A549 (cell line): ENCODE data around the gene CARD19. TPM values are rescaled to one million over a fixed set of nuclear protein-coding genes. Genes with fewer than 3 reads are reported as not detected.
"Not testable (repeated sequence)": the region's sequence is repeated elsewhere in the genome, so short reads cannot be mapped to it uniquely, and the experiment has no call there.

Experiments
- ATAC-seq, 2 experiments: fragments of 200-7000 bp in 1 of 2; fragments of >200 bp in 1 of 2; cut with Nextera tagmentation in 1 of 2; cut with Tn5 transposase in 1 of 2; 3 replicates each; pipeline versions ENCODE4 v1.8.0 to v1.9.1; 2018 to 2020; ENCODE audit warnings: mild to moderate bottlenecking in 1 of 2, moderate library complexity in 1 of 2
- CTCF ChIA-PET: fragments of 300-600 bp; sonication (Branson Sonifier 250); formaldehyde crosslinking; extraction: SDS; loops from one replicate; lab custom pipeline; 2021; ENCODE audit warnings: antibody characterized with exemption, inconsistent platforms; lab: Yijun Ruan, JAX
- POLR2A ChIA-PET: fragments of 350-600 bp; formaldehyde crosslinking; extraction: SDS; loops from one replicate; lab custom pipeline; 2021; ENCODE audit warnings: antibody characterized with exemption, inconsistent platforms; lab: Yijun Ruan, JAX
- DNase-seq, 2 experiments: peaks; one replicate each; pipeline versions ENCODE4 v3.0.0 to v3.0.0-alpha.2; 2011 to 2016; ENCODE audit warnings: low read depth in 1 of 2, low spot score in 1 of 2
- FAIRE-seq: peaks from 2 replicates; lab custom pipeline; 2011; peaks lifted over from hg19 to GRCh38; lab: Jason Lieb, UNC
- H3K27ac ChIP-seq, 2 experiments: fragments of >200 bp; sonication (Bioruptor Twin); formaldehyde crosslinking; 3 replicates each; pipeline ENCODE4 v1.5.1; 2016 to 2017
- H3K4me1 ChIP-seq: fragments of >200 bp; sonication (Bioruptor Twin); formaldehyde crosslinking; 3 replicates; pipeline ENCODE4 v1.6.1; 2016
- H3K4me2 ChIP-seq: fragments of >200 bp; sonication (Bioruptor Twin); formaldehyde crosslinking; 3 replicates; pipeline ENCODE4 v1.6.1; 2016
- H3K4me3 ChIP-seq: fragments of >200 bp; sonication (Bioruptor Twin); formaldehyde crosslinking; 3 replicates; pipeline ENCODE4 v1.5.1; 2016
- H3K9me3 ChIP-seq: fragments of >200 bp; sonication (Bioruptor Twin); formaldehyde crosslinking; 3 replicates; pipeline ENCODE4 v1.6.1; 2016
- CEBPB ChIP-seq, 2 experiments: fragments of >200 bp in 1 of 2; sonication (Bioruptor Twin) in 1 of 2; formaldehyde crosslinking in 1 of 2; IDR thresholded peaks; 2 replicates each; pipeline ENCODE4 v1.6.1; 2012 to 2016
- CHD2 ChIP-seq: fragments of 150-350 bp; IDR thresholded peaks from 2 replicates; pipeline ENCODE4 v1.6.1; 2014; ENCODE audit warnings: low read length; ENCODE audit not compliant: partially characterized antibody
- CHD4 ChIP-seq: fragments of 200-600 bp; sonication (generic); IDR thresholded peaks from 2 replicates; pipeline ENCODE4 v1.6.1; 2016; ENCODE audit warnings: antibody characterized with exemption, mild to moderate bottlenecking, borderline replicate concordance
- E2F6 ChIP-seq: IDR thresholded peaks from 2 replicates; pipeline ENCODE4 v1.6.1; 2012; ENCODE audit warnings: low read depth, borderline replicate concordance
- EHF ChIP-seq: fragments of 250-450 bp; sonication (Bioruptor Pico); IDR thresholded peaks from 2 replicates; pipeline ENCODE4 v1.5.0; 2020; ENCODE audit warnings: mild to moderate bottlenecking
- FOSL2 ChIP-seq, 2 experiments: fragments of 450-650 bp in 1 of 2; fragments of >200 bp in 1 of 2; sonication (Bioruptor Twin) in 1 of 2; formaldehyde crosslinking; IDR thresholded peaks; 2 replicates each; pipeline versions ENCODE4 v1.5.0 to v1.6.1; 2016 to 2020; ENCODE audit warnings: mild to moderate bottlenecking in 1 of 2, moderate library complexity in 1 of 2
- GATA3 ChIP-seq: IDR thresholded peaks from 2 replicates; pipeline ENCODE4 v1.6.1; 2012; ENCODE audit warnings: borderline replicate concordance
- HES2 ChIP-seq: fragments of >200 bp; sonication (Bioruptor Twin); formaldehyde crosslinking; IDR thresholded peaks from 2 replicates; pipeline ENCODE4 v1.6.1; 2016
- HOXB13 ChIP-seq: fragments of 250-450 bp; sonication (Bioruptor Pico); IDR thresholded peaks from 2 replicates; pipeline ENCODE4 v1.5.0; 2020; ENCODE audit warnings: low read depth, mild to moderate bottlenecking, moderate library complexity
- JUN ChIP-seq, 2 experiments: fragments of >200 bp; sonication (Bioruptor Twin); formaldehyde crosslinking; IDR thresholded peaks; 2 replicates in 1 of 2; 3 replicates in 1 of 2; pipeline ENCODE4 v1.6.1; 2016 to 2017
- MAFK ChIP-seq: fragments of 450-650 bp; IDR thresholded peaks from 2 replicates; pipeline ENCODE4 v1.6.1; 2014; ENCODE audit not compliant: partially characterized antibody
- MYC ChIP-seq: IDR thresholded peaks from 2 replicates; pipeline ENCODE4 v1.6.1; 2012; ENCODE audit warnings: mild to moderate bottlenecking, inconsistent platforms, low read length, improper control_type of control experiment, borderline replicate concordance
- NFE2L2 ChIP-seq: fragments of 150-350 bp; conservative IDR thresholded peaks from 2 replicates; pipeline ENCODE4 v1.6.1; 2014; ENCODE audit warnings: low read length
- NPAS2 ChIP-seq: fragments of 250-450 bp; sonication (Bioruptor Pico); IDR thresholded peaks from 2 replicates; pipeline ENCODE4 v1.8.0; 2022; ENCODE audit warnings: mild to moderate bottlenecking, moderate library complexity, borderline replicate concordance
- PHF8 ChIP-seq: fragments of 200-600 bp; sonication (generic); IDR thresholded peaks from 2 replicates; pipeline ENCODE4 v1.6.1; 2016; ENCODE audit warnings: low read depth, mild to moderate bottlenecking, antibody characterized with exemption, moderate library complexity, borderline replicate concordance
- RARB ChIP-seq: fragments of 250-450 bp; sonication (Bioruptor Pico); IDR thresholded peaks from 2 replicates; pipeline ENCODE4 v1.8.0; 2021; ENCODE audit warnings: mild to moderate bottlenecking, moderate library complexity
- TFCP2L1 ChIP-seq: fragments of 250-450 bp; sonication (Bioruptor Pico); IDR thresholded peaks from 2 replicates; pipeline ENCODE4 v1.5.0; 2021; ENCODE audit warnings: mild to moderate bottlenecking
- TP53 ChIP-seq: fragments of 250-450 bp; sonication (Bioruptor Pico); IDR thresholded peaks from 2 replicates; pipeline ENCODE4 v1.5.0; 2021; ENCODE audit warnings: mild to moderate bottlenecking, moderate library complexity
- WGBS: methylation state at CpG from one replicate; pipeline ENCODE4 v1.1.6; 2017; ENCODE audit errors: missing lambda C conversion rate; 5-methylcytosine and 5-hydroxymethylcytosine counted together
- polyA plus RNA-seq, 4 experiments: library from polyadenylated mRNA; depleted of rRNA in 3 of 4; stranded (reverse); fragments of >200 nt; fragmentation: RNase III in 1 of 4; extraction: RNeasy Plus Mini Kit Qiagen cat#74134 plus additional on column Dnase treatment in 1 of 4; gene quantifications; 2 replicates in 3 of 4; 3 replicates in 1 of 4; pipeline ENCODE4 v1.2.3, GENCODE V29; 2011 to 2017

Gene CARD19
- polyA plus RNA-seq, 2 of the 4 experiments (the other 2 are of a cell fraction): 27.6 to 30.3 TPM

GRCh38 chr9:93115486-93116071 is 19.6 kb downstream of the CARD19 start:
- H3K4me2 ChIP-seq: peak overlapping the region; percentile 58
- DNase-seq: no peak
- H3K9me3 ChIP-seq: no peaks in the 10 kb centered on the region
- peak overlapping the region; percentile 72 to 81 for H3K27ac ChIP-seq
- ATAC-seq: no peak
- no CpG with 5 or more reads among the region's 3 CpGs for WGBS
- H3K4me3 ChIP-seq: no peak overlapping the region
- CTCF ChIA-PET: interaction anchor here (3.9 to 6.3 kb wide), 2 partner anchors 8 to 188 kb away, joined by 24 to 109 read pairs; no protein-coding TSS in a partner anchor
- peaks cover 58% of the 10 kb centered on the region for H3K4me1 ChIP-seq
- POLR2A ChIA-PET: interaction anchor here (0.6 to 1.0 kb wide), 3 partner anchors 19 to 330 kb away, joined by 3 to 6 read pairs (median 3); partner anchors contain the start of gene NINJ1
- no peak for TF ChIP-seq HOXB13
- no peak for TF ChIP-seq TP53
- TF ChIP-seq CHD2: no peak
- TF ChIP-seq NPAS2 (CRISPR knock-in tag): no peak
- no peak for TF ChIP-seq TFCP2L1
- no peak for TF ChIP-seq CEBPB (IDR thresholded peaks at IDR 0.05)
- TF ChIP-seq HES2: no peak
- FAIRE-seq: no peak

GRCh38 chr9:93116072-93116961 is 20.3 kb downstream of the CARD19 start:
- H3K27ac ChIP-seq: peak overlapping the region; percentile 72 to 81
- CTCF ChIA-PET: interaction anchor here (0.6 to 6.3 kb wide), 4 partner anchors 9 to 113 kb away, joined by 3 to 109 read pairs (median 4); no protein-coding TSS in a partner anchor

GRCh38 chr9:93117521-93117920 is 21.5 kb downstream of the CARD19 start:
- DNase-seq, H3K4me3 ChIP-seq, H3K27ac ChIP-seq, H3K4me2 ChIP-seq, FAIRE-seq, H3K9me3 ChIP-seq, ATAC-seq, POLR2A ChIA-PET: not testable (repeated sequence)
- 90% methylated on average over 9 of the region's 9 CpGs for WGBS
- CTCF ChIA-PET: interaction anchor here (0.6 to 6.3 kb wide), 6 partner anchors 10 to 760 kb away, joined by 3 to 109 read pairs (median 3); no protein-coding TSS in a partner anchor
- H3K4me1 ChIP-seq: peaks cover 57% of the 10 kb centered on the region

More at GRCh38 chr9:93116072-93116961, 20.3 kb downstream of the CARD19 start:
- no peak for FAIRE-seq
- POLR2A ChIA-PET: interaction anchor here (0.6 to 0.9 kb wide), 2 partner anchors 18 to 329 kb away, joined by 3 to 6 read pairs; partner anchors contain the start of gene NINJ1
- peak in 1 of 2 experiments; percentile 57 for DNase-seq
- peaks cover 60% of the 10 kb centered on the region for H3K4me1 ChIP-seq
- no peak overlapping the region for H3K4me3 ChIP-seq
- H3K9me3 ChIP-seq: no peaks in the 10 kb centered on the region
- TF ChIP-seq CHD2 (no peak), CEBPB (IDR thresholded peaks at IDR 0.05) (peak; percentile 73 to 90; a peak in 3 of 4 replicates), E2F6 (no peak), NFE2L2 (no peak), HOXB13 (no peak), RARB (CRISPR knock-in tag) (no peak), CHD4 (no peak), FOSL2 (IDR thresholded peaks at IDR 0.05) (no peak), FOSL2 (CRISPR knock-in tag; IDR thresholded peaks at IDR 0.05) (no peak), TFCP2L1 (no peak), MYC (no peak), PHF8 (no peak), EHF (CRISPR knock-in tag) (no peak), MAFK (peak; percentile 58), GATA3 (no peak), JUN (IDR thresholded peaks at IDR 0.05) (no peak)
- H3K4me2 ChIP-seq: peak overlapping the region; percentile 58
- WGBS: 70% methylated on average over 16 of the region's 17 CpGs
- 0 out of 6 replicates have a peak, but pooled peaks have one; percentile 1 to 21 for ATAC-seq
